ENCODE results near the gene BBS2. TPM values are rescaled to one million over a fixed set of nuclear protein-coding genes. Genes with fewer than 3 reads are reported as not detected.
"Not testable (repeated sequence)": the region's sequence is repeated elsewhere in the genome, so short reads cannot be mapped to it uniquely, and the experiment has no call there.

The BBS2 gene
- total RNA-seq, 1 experiment from 2014 or later, result 60.4 TPM

- no peak for DNase-seq (ENCODE audit: low read depth)
Measured at GRCh38 chr16:56520251-56520577, 390 bp upstream of the BBS2 start.

- peak; percentile 60 for DNase-seq (ENCODE audit: low read depth)
Measured at GRCh38 chr16:56518425-56518824, 1.4 kb downstream of the BBS2 start.

GRCh38 chr16:56517206-56517605 is 2.6 kb downstream of the BBS2 start:
- DNase-seq (ENCODE audit: low read depth), result no peak

- DNase-seq (ENCODE audit: low read depth), result no peak
Measured at GRCh38 chr16:56515665-56516064, 4.2 kb downstream of the BBS2 start.

- DNase-seq (ENCODE audit: low read depth), result peak; percentile 10
Measured at GRCh38 chr16:56514845-56515244, 5.0 kb downstream of the BBS2 start.

- peak; percentile 69 for DNase-seq (ENCODE audit: low read depth)
Measured at GRCh38 chr16:56513972-56514371, 5.9 kb downstream of the BBS2 start.

- DNase-seq (ENCODE audit: low read depth), result no peak
Measured at GRCh38 chr16:56513091-56513490, 6.7 kb downstream of the BBS2 start.

- no peak for DNase-seq (ENCODE audit: low read depth)
Measured at GRCh38 chr16:56512025-56512424, 7.8 kb downstream of the BBS2 start.

- no peak for DNase-seq (ENCODE audit: low read depth)
Measured at GRCh38 chr16:56510544-56510943, 9.3 kb downstream of the BBS2 start.

- DNase-seq (ENCODE audit: low read depth), result peak; percentile 55
Measured at GRCh38 chr16:56506941-56507340, 12.9 kb downstream of the BBS2 start.

GRCh38 chr16:56505181-56505580 is 14.6 kb downstream of the BBS2 start:
- no peak for DNase-seq (ENCODE audit: low read depth)

GRCh38 chr16:56493815-56494214 is 26.0 kb downstream of the BBS2 start:
- DNase-seq (ENCODE audit: low read depth), result no peak

- no peak for DNase-seq (ENCODE audit: low read depth)
Measured at GRCh38 chr16:56493126-56493525, 26.7 kb downstream of the BBS2 start.

- DNase-seq (ENCODE audit: low read depth), result no peak
Measured at GRCh38 chr16:56491657-56492261, 28.1 kb downstream of the BBS2 start.

GRCh38 chr16:56488868-56489267 is 31.0 kb downstream of the BBS2 start:
- DNase-seq (ENCODE audit: low read depth), result not testable (repeated sequence)

- DNase-seq (ENCODE audit: low read depth), result no peak
Measured at GRCh38 chr16:56488035-56488434, 31.8 kb downstream of the BBS2 start.

- no peak for DNase-seq (ENCODE audit: low read depth)
Measured at GRCh38 chr16:56483394-56483793, 36.4 kb downstream of the BBS2 start.

GRCh38 chr16:56482683-56483236 is 37.1 kb downstream of the BBS2 start:
- DNase-seq (ENCODE audit: low read depth), result no peak

GRCh38 chr16:56481468-56482122 is 38.2 kb downstream of the BBS2 start:
- peak; percentile 36 for DNase-seq (ENCODE audit: low read depth)

- no peak for DNase-seq (ENCODE audit: low read depth)
Measured at GRCh38 chr16:56480776-56481467, 38.9 kb downstream of the BBS2 start.

GRCh38 chr16:56479469-56479868 is 40.4 kb downstream of the BBS2 start:
- no peak for DNase-seq (ENCODE audit: low read depth)

- no peak for DNase-seq (ENCODE audit: low read depth)
Measured at GRCh38 chr16:56478281-56479049, 41.4 kb downstream of the BBS2 start.
